SK-N-SH treated with all-trans-retinoic acid at 6 μM for 48 hours (cell line): ENCODE measurements around the gene ARFIP1.

ENCODE experiments used
- ARNTL ChIP-seq: fragments of 450-650 bp; formaldehyde crosslinking; IDR thresholded peaks from 2 replicates; pipeline ENCODE4 v1.5.0; 2020; ENCODE audit warnings: low read depth, mild to moderate bottlenecking, moderate library complexity, borderline replicate concordance
- CSDC2 ChIP-seq: fragments of 250-450 bp; sonication (Bioruptor Pico); IDR thresholded peaks from 2 replicates; pipeline ENCODE4 v1.5.0; 2020; ENCODE audit warnings: mild to moderate bottlenecking, moderate library complexity
- ISL1 ChIP-seq: fragments of 250-450 bp; sonication (Bioruptor Pico); IDR thresholded peaks from 2 replicates; pipeline ENCODE4 v2.1.2; 2022; ENCODE audit warnings: mild to moderate bottlenecking, moderate library complexity
- RARB ChIP-seq: fragments of 250-450 bp; sonication (Bioruptor Pico); IDR thresholded peaks from 2 replicates; pipeline ENCODE4 v1.8.0; 2021; ENCODE audit warnings: mild to moderate bottlenecking, moderate library complexity
- TCF4 ChIP-seq: fragments of 250-450 bp; sonication (Bioruptor Pico); IDR thresholded peaks from 2 replicates; pipeline ENCODE4 v1.8.0; 2021; ENCODE audit warnings: mild to moderate bottlenecking, moderate library complexity, borderline replicate concordance

- TF ChIP-seq RARB (CRISPR knock-in tag) (no peak), ISL1 (CRISPR knock-in tag) (no peak), ARNTL (CRISPR knock-in tag) (no peak), CSDC2 (CRISPR knock-in tag) (no peak), TCF4 (CRISPR knock-in tag) (no peak)
Observed at GRCh38 chr4:152950402-152951274, 170.9 kb downstream of the ARFIP1 start.
